Muscle of arm (tissue), 12 donors: Measurements from ENCODE around the gene RILP. TPM values are rescaled to one million over a fixed set of nuclear protein-coding genes. Genes with fewer than 3 reads are reported as not detected.

ENCODE experiments used
- DNase-seq: peaks from one replicate; pipeline ENCODE4 v3.0.0-alpha.2; 2013
- polyA plus RNA-seq, 12 donors: library from polyadenylated mRNA; unstranded; fragments of 120-200 nt; gene quantifications; one replicate each; pipeline ENCODE4 v1.2.1, GENCODE V29; 2013; ENCODE audit not compliant: insufficient read length in 12 of 12

Gene RILP
- polyA plus RNA-seq, 12 donors = 2.9 to 10.3 (median 3.8) TPM; not detected in 1

DNA sequence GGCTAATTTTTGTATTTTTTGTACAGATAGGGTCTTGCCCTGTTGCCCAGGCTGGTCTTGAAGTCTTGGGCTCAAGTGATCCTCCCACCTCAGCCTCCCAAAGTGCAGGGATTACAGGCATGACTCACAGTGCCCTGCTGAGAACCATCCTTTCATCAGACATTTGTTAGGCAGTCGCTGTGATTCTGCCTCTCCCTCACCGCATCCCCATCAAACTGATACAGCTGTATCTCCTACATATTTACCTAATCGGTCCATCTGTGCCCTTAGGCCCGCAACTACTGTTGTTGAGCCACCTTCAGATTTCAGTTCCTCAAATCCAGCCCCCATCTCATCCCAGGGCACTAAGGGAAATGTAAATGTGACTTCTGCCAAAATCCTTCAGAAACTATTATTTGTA, 19.0 kb downstream of the RILP start:
- no peak for DNase-seq

DNA sequence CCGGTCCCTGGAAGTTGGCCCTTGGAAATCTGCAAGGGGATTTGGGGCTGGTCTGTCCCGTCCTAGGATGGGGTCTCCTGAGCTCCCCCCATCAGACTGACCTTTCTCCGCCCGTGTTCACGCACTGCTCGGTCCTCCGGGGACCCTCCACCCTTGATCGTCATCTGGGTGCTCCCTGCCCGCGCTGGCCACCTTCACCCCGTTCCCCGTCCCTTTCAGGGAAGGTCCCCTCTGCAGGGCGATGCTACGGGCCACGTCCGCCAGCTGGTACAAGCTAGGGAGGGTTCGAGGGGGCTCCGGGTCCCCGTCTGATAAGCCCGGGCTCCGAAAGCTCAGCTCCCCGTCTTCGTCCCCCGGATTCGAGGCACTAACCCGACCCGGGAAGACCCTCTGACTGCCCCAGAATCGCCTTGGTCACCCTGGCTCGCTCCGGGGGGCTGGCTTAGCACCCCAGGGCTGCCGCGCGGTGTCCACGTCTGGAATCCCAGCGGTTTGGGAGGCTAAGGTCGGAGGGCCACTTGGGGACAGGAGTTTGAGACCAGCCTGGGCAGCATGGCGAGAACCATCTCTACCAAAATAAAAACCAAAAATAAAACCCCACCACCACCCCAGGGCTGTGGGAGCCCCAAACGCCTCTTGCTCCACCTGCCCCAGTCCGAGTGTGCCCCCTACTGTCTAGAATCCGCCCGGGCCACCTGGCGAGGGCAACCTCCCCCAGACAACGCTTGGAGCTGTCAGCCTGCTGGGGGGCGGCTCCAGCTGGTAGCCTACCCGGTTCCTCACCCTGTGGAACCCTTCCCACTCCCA, 20.0 kb downstream of the RILP start:
- DNase-seq = no peak

DNA sequence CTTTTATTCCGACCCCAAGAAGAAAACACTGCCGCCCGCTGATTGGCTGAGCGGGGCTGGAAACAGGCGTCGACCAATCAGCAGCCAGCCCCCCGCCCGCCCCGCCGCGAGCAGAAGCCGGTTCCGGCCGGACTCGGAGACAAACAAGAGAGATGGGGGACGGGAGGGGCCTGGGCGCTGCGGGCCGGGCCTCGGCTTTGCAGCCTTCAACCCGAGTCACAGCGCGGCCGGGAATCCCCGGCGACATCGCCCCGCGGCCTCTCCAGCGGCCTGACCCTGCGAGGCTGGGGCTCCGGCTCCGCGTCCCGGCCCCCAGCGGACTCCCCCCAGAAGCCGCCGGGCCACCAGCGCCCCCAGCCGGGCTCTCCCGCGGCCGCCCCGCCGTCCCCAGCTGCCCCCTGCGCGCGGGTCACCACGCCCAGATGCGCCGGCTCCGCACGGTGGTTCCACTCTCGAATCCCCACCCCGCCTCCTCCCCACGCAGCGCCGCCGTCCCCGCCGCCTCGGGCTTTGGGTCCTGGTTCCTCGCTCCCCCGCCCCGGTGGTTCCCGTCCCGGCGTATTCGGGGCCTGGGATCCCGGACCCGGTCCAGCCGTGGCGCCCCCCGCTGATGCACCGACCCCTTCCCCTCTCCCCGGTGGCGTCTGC, 20.7 kb downstream of the RILP start:
- peak; percentile 89 for DNase-seq

DNA sequence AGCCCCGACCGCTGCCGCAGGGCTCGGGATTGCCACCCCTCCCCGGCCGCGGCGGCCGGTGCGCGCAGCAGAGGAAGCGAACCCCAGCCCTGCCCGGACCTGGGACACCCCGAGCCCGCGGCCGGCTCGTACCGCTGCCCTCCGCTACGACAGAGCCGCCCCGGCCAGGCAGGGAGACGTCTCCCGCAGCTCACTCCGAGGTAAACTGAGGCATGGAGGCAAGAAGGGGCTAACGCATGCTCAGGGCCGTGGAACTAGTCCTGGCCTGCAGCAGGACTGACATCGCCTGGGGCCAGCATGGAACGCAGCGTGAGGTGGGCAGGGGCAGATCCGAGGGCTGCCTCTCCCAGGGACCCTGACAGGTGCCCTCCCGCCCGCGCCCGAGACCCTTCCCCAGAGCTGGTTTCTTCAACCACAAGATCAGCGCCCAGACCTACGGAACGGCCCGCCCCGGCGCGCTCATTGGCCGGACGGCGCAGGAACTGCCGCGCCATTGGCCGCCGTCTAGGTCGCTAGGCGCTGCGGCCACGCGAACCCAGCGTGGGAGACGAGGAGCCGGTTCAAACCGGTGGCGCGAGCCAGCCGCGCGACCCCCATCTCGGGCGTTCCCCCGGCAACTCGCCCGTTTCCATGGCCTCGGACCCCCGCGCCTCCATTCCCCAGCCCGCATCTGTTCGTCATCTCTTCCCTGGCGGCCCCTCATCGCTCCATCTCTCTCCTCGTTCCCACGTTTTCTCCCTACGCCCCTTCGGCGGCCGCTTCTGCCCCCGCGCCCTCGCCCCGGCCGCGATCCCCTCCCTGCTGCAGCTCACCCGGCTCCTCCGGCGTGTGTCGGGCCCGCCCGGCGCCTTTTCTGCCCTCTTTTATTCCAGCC, 21.4 kb downstream of the RILP start, which contains the start of gene SLC43A2:
SLC43A2 (minus strand) TSS at position 853 of the 874 bp plus-strand sequence. CDS start 960 bp downstream, outside the sequence.
- peak; percentile 81 for DNase-seq

DNA sequence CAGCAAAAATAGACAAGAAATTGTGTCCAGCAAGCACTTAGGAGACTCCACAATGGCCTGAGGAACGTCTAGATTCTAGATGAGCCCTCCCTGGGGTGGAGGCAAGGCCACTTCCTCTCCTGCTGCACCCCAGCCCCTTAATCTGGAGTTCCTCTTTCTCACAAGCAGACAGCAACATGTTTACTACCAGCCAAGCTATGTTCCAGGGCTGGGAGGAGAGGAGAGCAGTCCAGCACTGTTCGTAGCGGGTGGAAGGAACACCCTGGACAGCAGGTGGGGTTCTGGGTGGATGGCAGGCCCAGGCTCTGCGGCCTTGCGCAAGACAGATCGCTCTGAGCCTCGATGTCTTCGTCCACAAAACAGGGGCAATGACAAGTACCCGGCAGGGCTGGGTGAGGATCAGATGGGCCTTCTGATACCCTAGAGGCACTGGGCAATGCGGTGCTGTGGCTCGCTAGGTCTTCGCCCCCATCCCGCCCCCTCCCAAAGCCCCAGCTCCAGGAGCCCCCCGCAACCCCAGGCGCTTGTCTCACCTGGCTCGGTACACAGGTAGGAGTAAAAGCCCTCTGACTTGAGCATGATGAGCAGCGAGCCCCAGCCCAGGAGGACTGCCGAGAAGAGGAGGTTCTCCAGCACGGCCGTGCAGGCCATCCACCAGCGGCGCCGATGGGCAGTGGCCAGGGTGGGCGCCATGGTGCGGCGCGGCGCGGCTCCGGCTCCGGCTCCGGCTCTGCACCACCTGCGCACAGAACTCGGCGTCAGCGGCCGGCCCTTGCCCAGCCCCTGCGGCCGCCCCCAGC, 22.3 kb downstream of the RILP start:
- DNase-seq = no peak

DNA sequence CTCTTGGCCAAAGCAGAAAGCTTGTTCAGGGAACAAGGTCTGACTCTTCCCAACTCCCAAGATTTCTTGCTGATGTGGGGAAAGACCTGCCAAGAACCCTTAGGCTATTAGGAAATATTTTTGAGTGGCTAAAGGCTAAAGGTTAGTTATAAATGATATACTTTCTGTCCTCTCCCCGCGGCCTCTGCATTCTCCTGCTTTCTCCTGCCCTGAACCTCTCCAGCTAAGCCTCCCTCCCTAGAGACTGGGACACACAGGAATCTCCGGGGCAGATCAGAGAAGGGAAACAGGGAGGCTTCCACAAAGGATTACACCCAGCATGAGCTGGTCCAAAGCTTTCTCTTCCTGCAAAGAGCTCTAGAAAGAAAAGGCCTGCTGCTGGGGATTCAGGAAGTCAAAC, 23.3 kb downstream of the RILP start:
- DNase-seq = no peak

GRCh38 chr17:1625581-1625980, 24.1 kb downstream of the RILP start:
- DNase-seq = no peak

- no peak for DNase-seq
Observed at GRCh38 chr17:1625053-1625452, 24.6 kb downstream of the RILP start.

DNA sequence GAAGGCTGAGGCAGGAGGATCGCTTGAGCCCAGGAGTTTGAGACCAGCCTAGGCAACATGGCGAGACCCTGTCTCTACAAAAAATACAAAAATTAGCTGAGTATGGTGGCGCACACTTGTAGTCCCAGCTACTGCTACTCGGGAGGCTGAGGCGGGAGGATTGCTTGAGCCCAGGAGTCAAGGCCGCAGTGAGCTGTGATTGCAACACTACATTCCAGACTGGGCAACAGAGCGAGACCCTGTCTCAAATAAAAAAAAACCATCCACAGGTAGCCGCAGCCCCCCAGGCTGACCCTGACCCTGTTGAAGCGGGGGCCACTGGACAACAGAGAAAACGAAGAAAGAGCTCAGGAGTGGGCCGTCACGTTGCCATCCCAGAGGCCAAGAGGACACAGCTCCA, 25.0 kb downstream of the RILP start:
- DNase-seq = no peak

DNA sequence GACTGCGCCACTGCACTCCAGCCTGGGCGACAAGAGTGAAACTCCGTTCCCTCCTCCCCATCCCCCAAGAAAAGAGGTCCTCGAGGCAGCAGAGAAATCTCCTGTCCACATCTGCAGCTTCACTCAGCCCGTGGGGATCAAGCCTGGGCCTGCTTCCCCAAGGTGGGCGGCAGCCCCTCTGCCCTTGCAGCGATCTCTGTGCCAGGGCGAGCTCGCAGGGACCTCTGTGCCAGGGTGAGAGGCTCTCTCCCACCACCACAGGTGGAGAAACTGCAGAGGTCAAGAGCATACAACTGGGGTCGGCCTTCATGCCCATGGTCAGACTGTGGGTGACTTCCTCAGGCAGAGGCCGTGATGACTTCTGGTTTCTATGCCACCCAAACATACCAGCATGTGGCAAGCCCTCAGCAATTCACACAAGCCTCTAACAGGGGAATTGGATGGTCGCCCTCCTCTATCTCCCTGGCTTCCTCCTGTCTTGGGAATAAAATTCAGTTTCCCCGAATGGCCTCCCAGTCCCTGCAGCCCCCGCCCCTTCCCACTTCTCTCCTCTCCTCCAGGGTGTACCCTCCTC, 26.5 kb downstream of the RILP start:
- DNase-seq = no peak

GRCh38 chr17:1621273-1621954, 28.3 kb downstream of the RILP start:
- no peak for DNase-seq

- no peak for DNase-seq
Observed at GRCh38 chr17:1620486-1620885, 29.2 kb downstream of the RILP start.

DNA sequence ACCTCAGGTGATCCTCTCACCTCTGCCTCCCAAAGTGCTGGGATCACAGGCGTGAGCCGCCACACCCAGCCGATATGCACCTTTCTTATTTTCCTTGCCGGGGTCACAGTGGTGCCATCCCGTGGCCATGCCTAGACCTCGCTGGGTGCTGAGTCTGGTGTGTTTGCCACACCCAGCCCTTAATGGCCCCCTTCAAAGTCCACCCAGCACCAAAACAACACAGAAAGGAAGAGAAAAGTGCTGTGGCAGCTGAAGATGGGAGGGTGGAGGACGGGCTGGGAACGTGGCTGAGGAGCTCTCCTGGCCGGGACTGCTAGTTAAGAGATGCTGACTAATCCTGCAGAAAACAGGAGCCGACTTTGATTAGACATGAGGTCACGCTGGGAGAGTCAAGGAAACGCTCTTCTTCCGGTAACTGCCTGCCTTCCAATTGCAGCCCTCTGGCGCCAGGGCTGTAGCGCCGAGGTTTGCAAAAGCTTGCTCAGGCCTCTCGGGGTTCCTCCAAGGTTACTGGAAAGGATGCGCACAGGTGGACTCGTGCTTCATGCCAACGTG, 32.0 kb downstream of the RILP start:
- DNase-seq = no peak

DNA sequence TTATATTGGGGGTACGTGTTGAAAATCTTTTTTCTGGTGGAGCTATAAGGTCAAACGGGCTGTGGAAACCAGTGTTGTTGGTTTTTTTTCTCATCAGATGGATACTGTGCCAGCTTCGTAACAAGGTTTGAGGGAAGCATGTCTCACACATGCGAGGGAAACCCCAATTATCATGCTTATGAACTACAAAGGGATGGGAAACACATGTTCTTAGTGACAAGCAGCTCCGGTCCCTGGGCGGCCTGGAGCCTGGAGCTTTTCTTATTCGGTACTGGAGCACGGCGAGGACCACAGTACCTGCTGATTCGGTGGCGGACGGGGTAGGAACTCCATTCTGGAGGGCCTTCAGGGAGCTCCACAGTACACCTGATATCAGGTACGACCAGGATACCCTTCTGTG, 33.6 kb downstream of the RILP start:
- no peak for DNase-seq

- DNase-seq = no peak
Observed at GRCh38 chr17:1612400-1612799, 37.3 kb downstream of the RILP start.

DNA sequence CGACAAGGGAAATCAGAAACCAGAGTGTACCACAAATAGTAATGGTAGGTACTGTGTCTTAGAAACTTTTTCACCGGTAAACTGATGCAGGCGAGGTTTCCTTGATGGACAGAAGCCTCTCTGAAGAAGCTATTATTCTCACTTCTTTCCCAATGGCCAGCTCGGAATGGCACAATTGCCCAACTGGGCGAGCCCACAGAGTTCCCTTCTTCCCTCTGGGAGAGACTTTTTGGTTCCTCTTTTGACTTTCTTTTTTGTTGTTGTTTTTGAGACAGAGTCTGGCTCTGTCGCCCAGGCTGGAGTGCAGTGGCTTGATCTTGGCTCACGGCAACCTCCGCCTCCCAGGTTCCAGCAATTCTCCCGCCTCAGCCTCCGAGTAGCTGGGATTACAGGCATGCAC, 38.0 kb downstream of the RILP start:
- no peak for DNase-seq

GRCh38 chr17:1608676-1609075, 41.0 kb downstream of the RILP start:
- DNase-seq = no peak

- DNase-seq = no peak
Observed at GRCh38 chr17:1607971-1608320, 41.7 kb downstream of the RILP start.

DNA sequence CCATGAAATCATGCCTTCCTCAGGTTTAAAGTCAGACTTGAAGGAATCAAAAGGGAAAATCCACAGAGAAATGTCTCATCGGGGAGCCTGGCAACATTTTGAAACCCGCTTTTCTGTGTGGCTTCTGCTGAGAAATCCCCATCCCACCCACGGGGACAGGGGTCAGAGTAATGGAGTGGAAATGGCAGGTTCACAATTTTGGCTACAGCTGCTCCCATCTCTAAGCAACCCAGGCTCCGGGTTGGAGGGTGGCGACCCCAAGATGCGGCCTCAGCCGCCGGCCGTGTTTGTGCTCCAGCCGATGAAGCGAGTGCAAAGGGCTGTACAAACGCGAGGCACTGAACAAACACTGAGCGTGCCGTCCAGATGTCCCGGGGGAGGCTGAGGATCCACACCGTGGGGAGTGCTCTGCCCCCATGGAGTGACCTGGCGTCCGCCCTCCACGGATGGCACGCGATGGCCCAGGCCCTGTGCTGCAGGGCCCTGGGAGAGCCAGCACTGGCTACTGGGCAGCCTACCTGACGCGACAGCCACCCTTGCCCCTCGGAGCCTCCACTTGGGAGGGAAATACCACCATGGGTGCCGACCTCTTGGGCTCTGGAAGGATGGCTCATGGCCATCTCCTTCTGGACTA, 43.2 kb downstream of the RILP start:
- DNase-seq = no peak
